ENCODE measurements around the gene MBD3.

DNA sequence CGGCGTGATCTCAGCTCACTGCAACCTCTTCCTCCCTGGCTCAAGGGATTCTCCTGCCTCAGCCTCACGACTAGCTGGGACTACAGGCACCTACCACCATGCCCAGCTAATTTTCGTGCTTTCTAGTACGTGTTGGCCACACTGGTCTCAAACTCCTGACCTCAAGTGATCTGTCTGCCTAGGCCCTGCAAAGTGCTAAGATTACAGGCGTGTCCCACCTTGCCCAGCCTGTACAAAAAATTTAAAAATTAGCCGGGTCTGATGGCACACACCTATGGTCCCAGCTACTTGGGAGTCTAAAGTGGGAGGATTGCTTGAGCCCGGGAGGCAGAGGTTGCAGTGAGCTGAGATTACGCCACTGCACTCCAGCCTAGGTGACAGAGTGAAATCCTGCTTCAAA lies 19.9 kb downstream of the MBD3 start:
- TF ChIP-seq, protein P1, sequence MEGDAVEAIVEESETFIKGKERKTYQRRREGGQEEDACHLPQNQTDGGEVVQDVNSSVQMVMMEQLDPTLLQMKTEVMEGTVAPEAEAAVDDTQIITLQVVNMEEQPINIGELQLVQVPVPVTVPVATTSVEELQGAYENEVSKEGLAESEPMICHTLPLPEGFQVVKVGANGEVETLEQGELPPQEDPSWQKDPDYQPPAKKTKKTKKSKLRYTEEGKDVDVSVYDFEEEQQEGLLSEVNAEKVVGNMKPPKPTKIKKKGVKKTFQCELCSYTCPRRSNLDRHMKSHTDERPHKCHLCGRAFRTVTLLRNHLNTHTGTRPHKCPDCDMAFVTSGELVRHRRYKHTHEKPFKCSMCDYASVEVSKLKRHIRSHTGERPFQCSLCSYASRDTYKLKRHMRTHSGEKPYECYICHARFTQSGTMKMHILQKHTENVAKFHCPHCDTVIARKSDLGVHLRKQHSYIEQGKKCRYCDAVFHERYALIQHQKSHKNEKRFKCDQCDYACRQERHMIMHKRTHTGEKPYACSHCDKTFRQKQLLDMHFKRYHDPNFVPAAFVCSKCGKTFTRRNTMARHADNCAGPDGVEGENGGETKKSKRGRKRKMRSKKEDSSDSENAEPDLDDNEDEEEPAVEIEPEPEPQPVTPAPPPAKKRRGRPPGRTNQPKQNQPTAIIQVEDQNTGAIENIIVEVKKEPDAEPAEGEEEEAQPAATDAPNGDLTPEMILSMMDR (IDR thresholded peaks at IDR 0.05; ENCODE audit: low read depth, low read length) = no peak
- TF ChIP-seq MAX (IDR thresholded peaks at IDR 0.05; ENCODE audit: low read depth, low read length) = no peak
- no peak for TF ChIP-seq POLR2A (IDR thresholded peaks at IDR 0.05; ENCODE audit: extremely low read depth, insufficient read length)
- TF ChIP-seq MYC (IDR thresholded peaks at IDR 0.05; ENCODE audit: low read depth, low read length) = no peak

Data from NB4 (cell line).